ENCODE data around the gene CELF2.

Gene CELF2

GRCh38 chr10:11049806-11050205 lies 32.1 kb downstream of the CELF2 start:
- H3K79me2 ChIP-seq = peaks cover 3% of the 10 kb centered on the region
- H3K4me2 ChIP-seq (ENCODE audit: low read length) = no peak overlapping the region
- peaks cover 9% of the 10 kb centered on the region for H3K4me1 ChIP-seq
- H2AFZ ChIP-seq = no peak overlapping the region
- no peaks in the 10 kb centered on the region for H3K27me3 ChIP-seq (ENCODE audit: control insufficient read depth, insufficient read depth, low read length)
- H3K9me3 ChIP-seq (ENCODE audit: control insufficient read depth, low read length) = no peaks in the 10 kb centered on the region
- TF ChIP-seq CTCF (IDR thresholded peaks at IDR 0.05) = no peak
- H3K9ac ChIP-seq = no peak overlapping the region
- H3K4me3 ChIP-seq (ENCODE audit: low read depth, low read length) = no peak overlapping the region
- no peak overlapping the region for H3K27ac ChIP-seq
- H3K36me3 ChIP-seq (ENCODE audit: control insufficient read depth, insufficient read depth, low read length) = no peaks in the 10 kb centered on the region

- no peak overlapping the region for H2AFZ ChIP-seq
- no peak overlapping the region for H3K9ac ChIP-seq
- H3K9me3 ChIP-seq (ENCODE audit: control insufficient read depth, low read length) = no peaks in the 10 kb centered on the region
- no peak overlapping the region for H3K4me2 ChIP-seq (ENCODE audit: low read length)
- no peak overlapping the region for H3K4me3 ChIP-seq (ENCODE audit: low read depth, low read length)
- no peak overlapping the region for H3K27ac ChIP-seq
- peaks cover 9% of the 10 kb centered on the region for H3K4me1 ChIP-seq
- TF ChIP-seq CTCF (IDR thresholded peaks at IDR 0.05) = no peak
- H3K27me3 ChIP-seq (ENCODE audit: control insufficient read depth, insufficient read depth, low read length) = no peaks in the 10 kb centered on the region
- H3K79me2 ChIP-seq = peaks cover 3% of the 10 kb centered on the region
- no peaks in the 10 kb centered on the region for H3K36me3 ChIP-seq (ENCODE audit: control insufficient read depth, insufficient read depth, low read length)
Measured at GRCh38 chr10:11050301-11051287, 32.9 kb downstream of the CELF2 start.

- Histone ChIP-seq H3K4me3 (ENCODE audit: low read depth, low read length) (no peak overlapping the region), H3K36me3 (ENCODE audit: control insufficient read depth, insufficient read depth, low read length) (no peaks in the 10 kb centered on the region), H3K4me2 (ENCODE audit: low read length) (no peak overlapping the region), H3K9ac (no peak overlapping the region), H3K9me3 (ENCODE audit: control insufficient read depth, low read length) (no peaks in the 10 kb centered on the region), H3K27me3 (ENCODE audit: control insufficient read depth, insufficient read depth, low read length) (no peaks in the 10 kb centered on the region), H3K4me1 (no peaks in the 10 kb centered on the region), H3K27ac (no peak overlapping the region), H3K79me2 (no peaks in the 10 kb centered on the region), H2AFZ (no peak overlapping the region)
- TF ChIP-seq CTCF (IDR thresholded peaks at IDR 0.05) = no peak
Measured at GRCh38 chr10:11057018-11057417, 39.3 kb downstream of the CELF2 start.

GRCh38 chr10:11057448-11057847 lies 39.8 kb downstream of the CELF2 start:
- Histone ChIP-seq H3K27me3 (ENCODE audit: control insufficient read depth, insufficient read depth, low read length) (no peaks in the 10 kb centered on the region), H3K9me3 (ENCODE audit: control insufficient read depth, low read length) (no peaks in the 10 kb centered on the region), H3K9ac (no peak overlapping the region), H3K79me2 (no peaks in the 10 kb centered on the region), H3K4me2 (ENCODE audit: low read length) (no peak overlapping the region), H3K27ac (no peak overlapping the region), H3K4me1 (no peaks in the 10 kb centered on the region), H2AFZ (no peak overlapping the region), H3K4me3 (ENCODE audit: low read depth, low read length) (no peak overlapping the region), H3K36me3 (ENCODE audit: control insufficient read depth, insufficient read depth, low read length) (no peaks in the 10 kb centered on the region)
- no peak for TF ChIP-seq CTCF (IDR thresholded peaks at IDR 0.05)

All from parathyroid adenoma (tissue), 2 donors.